SW 1271 (cell line): ENCODE data around the gene KDM2A.
"Not testable (repeated sequence)": the region's sequence is repeated elsewhere in the genome, so short reads cannot be mapped to it uniquely, and the experiment has no call there.

ENCODE experiments used
- DNase-seq, 2 experiments: peaks; one replicate each; lab custom pipeline; 2025; lab: John Stamatoyannopoulos, UW

Gene KDM2A

DNA sequence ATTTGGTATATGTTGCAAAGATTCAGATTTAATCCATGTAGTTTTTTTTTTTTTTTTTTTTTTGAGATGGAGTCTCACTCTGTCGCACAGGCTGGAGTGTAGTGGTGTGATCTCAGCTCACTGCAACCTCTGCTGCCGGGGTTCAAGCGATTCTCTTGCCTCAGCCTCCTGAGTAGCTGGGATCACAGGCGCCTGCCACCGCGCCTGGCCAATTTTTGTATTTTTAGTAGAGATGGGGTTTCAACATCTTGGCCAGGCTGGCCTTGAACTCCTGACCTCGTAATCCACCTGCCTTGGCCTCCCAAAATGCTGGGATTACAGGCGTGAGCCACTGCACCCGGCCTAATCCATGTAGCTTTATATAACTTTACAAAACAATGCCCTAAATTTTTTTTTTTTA is 49.8 kb downstream of the KDM2A start:
- DNase-seq: not testable (repeated sequence)

DNA sequence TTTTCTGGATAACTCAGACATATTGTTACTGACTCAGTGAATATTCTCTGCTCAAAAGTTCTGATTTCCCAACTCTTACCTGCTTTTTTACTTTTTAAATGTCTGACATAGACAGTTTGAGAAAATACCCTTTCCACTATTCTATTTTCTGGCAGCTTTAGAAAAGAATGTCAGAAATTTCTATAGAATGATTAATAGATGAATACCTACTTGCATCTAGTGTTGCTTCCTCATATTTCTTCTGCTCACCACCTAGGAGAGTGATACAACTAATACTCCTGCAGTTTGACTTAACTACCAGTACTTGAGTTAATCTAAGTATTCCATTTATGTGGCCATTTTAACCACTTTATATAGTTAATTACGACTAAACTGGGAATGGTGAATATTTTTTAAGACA is 55.2 kb downstream of the KDM2A start:
- no peak for DNase-seq

DNA sequence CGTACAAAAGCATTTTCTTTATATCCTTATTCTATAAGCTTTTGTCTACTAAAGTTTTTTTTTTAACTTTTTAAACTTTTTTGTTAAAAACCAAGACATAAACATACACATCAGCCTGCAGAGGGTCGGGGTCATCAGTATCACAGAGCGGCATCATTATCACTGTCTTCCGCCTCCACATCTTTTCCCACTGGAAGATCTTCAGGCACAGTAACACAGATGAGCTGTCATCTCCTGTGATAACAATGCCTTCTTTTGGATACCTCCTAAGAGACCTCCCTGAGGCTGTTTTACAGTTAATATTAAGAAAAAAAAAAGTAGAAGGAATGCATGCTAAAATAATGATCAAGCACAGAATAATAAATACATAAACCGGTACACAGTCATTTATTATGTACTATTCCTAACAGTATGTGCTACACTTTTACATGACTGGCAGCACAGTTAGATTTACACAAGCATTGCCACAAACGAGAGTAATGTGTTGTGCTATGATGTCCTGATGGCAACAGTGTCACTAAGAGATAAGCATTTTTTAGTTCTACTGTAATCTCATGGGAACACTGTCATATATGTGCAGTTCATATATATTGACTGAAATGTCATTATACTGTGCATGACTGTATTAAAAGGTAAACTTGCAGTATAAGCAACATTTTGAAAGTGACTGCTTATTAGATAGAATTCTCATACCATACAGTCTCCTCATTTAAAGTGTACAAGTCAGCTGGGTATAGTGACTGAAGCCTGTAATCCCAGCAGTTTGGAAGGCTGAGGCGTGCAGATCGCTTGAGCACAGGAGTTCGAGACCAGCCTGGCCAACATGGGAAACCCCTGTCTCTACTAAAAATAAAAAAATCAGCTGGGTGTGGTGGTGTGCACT is 58.6 kb downstream of the KDM2A start:
- DNase-seq: no peak

DNA sequence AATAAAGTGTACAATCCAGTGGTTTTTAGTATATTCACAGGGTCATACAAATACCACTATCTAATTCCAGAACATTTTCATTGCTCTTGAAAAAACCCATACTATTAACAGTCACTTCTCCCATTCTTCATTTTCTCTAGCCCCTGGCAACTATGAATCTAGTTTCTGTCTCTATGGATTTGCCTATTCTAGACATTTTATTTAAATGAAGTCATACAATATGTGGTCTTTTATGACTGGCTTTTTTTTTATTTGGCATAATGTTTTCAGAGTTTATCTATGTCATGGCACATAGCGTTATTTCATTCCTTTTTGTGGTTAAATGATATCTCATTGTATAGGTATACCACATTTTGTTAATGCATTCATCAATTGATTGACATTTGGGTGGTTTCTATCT is 59.4 kb downstream of the KDM2A start:
- DNase-seq: no peak

DNA sequence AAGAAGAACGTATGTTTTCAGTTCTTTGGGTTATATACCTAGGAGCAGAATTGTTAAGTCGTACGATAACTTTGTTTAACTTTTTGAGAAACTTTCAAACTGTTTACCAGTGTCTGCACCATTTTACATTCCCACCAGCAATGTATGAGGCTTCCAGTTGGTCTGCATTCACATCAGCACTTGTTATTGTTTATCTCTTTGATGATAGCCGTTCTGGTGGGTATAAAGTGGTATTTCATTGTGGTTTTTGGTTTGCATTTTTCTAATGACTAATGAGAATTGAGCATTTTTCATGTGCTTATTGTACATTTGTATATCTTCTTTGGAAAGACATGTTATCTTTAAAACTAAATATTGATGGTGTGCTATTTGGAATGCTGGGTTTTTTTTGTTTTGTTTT is 59.8 kb downstream of the KDM2A start:
- no peak for DNase-seq

DNA sequence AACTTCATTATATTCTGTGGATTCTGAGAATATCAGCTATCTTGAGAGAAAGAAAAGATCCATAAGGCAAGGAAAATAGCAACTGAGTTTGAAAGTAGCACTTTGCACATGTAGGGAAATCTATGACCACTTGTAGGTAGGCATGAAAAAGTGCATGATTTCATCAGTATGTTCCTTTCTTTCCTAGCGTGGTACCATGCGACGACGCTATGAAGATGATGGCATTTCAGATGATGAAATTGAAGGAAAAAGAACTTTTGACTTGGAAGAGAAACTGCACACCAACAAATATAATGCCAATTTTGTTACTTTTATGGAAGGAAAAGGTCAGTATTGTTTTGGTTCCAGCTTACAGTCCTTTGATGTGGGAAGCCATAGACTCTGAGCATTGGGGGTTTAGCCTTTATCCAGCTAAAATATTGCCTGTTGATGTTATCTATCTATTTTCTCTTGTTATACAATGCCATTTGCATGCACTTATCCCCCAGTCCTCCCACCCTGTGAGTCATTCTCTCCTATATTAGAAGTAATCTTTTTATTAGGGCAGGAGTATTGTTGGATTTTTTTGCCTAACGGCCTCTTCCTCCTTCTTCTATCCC is 60.9 kb downstream of the KDM2A start:
- no peak for DNase-seq

DNA sequence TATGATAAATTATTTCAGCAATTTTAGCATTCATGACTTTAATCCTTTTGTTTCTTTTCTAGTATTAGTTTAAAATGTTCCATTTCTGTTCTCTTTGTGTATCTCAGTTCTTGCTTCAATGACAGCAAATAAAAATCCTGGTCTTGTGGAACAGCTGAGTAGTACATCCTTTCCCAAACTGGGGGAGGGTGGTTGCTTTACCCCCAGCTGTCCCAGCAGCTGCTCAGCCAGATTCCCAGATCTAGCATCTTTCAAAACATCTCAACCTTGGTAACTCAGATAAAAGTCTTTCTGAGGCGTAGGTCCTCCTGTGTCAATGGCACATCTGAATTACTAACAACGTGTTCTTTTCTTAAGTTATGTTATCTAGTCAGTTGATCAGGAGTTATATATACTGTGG is 75.0 kb downstream of the KDM2A start:
- DNase-seq: no peak

DNA sequence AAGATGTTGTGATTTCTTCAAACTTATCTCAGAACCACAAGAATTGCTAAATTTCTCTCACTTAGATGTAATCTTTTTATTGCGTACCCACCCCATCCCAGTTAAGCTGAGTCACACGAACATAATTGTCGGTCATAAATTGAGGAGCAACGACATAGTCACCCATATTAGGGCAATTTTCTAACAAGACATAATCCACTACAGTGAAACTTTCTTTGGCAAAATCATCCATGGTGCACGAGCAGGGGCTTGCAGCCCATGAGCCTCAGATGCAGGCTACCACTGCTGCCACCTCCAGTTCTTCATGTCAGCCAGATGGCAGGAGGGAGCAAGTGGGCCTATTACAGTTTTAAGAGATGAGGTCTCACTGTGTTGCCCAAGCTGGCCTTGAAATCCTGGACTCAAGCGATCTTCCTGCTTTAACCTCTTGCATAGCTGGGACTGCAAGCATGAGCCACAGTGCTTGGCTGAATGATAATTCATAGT is 77.0 kb downstream of the KDM2A start:
- no peak for DNase-seq

DNA sequence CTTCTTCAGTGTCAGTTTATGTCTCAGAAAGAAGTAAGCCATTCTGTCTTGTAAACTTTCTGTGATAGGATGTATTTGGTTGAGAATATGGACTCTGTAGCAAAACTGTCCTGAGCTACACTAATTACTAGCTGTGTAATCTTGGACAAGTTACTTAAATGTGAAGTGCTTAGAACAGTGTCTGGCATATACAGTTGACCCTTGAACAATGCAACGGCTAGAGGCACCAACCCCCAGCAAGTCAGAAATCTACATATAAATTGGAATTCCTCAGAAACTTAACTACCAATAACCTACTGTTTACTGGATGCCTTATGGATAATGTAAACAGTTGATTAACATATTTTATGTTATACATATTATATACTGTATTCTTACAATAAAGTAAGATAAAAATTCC is 78.5 kb downstream of the KDM2A start:
- no peak for DNase-seq

DNA sequence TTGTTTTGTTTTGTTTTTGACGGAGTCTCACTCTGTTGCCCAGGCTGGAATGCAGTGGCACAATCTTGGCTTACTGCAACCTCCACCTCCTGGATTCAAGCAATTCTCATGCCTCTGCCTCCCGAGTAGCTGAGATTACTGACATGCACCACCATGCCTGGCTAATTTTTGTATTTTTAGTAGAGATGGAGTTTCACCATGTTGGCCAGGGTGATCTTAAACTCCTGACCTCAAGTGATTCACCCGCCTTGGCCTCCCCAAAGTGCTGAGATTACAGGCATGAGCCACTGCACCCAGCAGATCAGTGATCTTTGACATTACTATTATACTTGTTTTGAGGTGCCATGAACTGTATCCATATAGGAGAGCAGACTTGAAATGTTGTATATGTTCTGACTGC is 79.7 kb downstream of the KDM2A start:
- not testable (repeated sequence) for DNase-seq

DNA sequence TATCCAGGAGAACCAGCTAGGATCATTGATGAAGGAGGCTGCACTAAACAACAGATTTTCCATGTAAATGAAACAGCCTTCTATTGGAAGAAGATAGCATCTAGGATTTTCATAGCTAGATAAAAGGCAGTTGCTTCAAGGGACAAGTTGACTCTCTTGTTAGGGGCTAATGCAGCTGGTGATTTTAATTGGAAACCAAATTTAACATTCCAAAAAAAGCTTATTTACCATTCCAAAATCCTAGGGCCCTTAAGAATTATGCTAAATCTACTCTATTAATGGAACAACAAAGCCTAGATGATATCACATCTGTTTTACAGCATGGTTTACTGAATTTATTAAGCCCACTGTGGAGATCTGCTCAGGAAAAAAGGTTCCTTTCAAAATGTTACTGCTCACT is 80.7 kb downstream of the KDM2A start:
- no peak for DNase-seq

DNA sequence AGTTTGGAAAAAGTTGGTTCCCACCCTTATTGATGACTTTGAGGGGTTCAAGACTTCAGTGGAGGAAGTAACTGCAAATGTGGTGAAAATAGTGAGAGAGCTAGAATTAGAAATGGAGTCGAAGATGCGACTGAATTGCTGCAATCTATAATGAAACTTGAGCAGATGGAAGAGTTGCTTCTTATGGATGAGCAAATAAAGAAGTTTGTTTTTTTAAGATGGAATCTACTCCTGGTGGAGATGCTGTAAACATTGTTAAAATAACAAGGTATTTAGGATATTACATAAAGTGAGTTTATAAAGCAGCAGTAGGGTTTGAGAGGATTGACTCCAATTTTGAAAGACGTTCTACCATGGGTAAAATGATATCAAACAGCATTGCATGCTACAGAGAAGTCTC is 83.0 kb downstream of the KDM2A start:
- DNase-seq: no peak

DNA sequence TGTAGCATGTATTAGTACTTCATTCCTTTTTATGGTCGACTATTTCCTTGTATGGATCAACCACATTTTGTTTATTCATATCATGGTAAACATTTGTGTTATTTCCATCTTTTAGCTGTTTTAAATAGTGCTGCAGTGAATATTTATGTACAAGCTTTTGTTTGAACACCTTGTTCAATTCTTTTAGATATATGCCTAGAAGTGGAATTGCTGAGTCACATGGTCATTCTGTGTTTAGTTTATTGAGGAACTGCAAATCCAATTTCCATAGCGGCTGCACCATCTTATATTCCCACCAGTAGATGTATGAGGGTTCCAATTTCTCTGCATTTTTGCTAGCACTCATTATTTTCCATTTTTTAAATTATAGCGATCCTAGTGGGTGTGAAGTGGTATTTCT is 85.8 kb downstream of the KDM2A start:
- DNase-seq: no peak

DNA sequence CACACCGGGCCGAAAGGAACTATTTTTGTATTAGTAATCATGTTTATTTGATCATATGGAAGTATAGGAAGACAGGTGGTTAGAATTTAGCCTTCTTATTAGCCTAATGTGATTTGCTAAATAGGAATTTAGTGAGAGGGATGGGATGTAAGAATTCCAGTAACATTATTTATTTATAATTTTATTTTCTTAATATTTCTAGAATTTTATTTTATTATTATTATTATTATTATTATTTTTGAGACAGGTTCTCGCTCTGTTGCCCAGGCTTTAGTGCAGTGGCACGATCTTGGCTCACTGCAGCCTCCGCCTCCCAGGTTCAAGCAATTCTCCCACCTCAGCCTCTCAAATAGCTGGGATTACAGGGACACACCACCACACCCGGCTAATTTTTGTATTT is 90.2 kb downstream of the KDM2A start:
- not testable (repeated sequence) for DNase-seq

DNA sequence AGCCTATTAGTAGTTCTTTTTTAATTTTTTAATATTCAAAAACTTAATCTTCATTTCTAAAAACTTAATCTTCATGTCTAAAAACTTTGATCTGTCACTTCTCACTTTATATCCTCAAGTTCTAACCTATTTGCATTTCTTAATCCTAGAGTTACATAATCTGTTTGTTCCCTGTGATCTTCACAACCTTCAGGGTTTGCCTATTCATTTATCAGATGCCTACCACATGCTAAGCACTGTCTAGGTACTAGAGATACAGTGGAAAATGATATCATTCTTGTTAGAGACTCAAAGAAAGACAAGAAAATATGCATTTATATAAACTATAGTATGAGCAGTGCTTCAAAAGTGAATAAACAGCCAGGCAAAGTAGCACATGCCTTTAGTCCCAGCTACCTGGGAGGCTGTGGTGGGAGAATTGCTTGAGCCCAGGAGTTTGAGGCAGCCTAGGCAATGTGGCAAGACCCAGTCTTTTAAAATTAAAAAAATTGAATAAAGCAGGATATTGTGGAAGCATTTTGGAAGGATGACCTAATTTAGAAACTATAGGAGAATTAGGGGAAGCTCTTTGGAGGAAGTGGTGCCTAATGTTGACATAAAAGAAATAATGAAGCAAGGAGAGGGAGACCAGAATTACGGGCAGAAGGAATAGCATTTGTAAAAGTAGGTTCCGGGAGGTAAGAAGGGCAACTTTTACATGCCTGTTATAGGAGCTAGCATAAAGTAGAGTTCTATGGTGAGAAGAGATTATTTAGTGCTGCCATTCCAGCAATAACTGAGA is 92.8 kb downstream of the KDM2A start:
- DNase-seq: no peak

DNA sequence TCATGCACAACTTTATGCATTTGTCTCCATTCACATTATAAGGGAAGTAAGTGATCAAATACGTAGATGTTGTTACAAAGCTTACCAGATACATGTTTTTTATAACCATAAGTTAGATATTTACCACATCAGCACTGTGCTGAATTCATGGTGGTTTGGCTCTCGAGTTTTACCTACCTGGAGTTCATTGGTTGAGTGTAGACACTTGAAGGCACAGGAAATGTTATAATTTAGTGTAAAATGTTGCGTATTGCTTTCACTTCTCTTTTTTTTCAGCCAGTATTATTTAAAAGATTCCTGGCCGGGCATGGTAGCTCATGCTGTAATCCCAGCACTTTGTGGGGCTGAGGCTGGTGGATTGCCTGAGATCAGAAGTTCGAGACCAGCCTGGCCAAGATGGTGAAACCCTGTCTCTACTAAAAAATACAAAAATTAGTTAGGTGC is 94.1 kb downstream of the KDM2A start:
- DNase-seq: no peak

DNA sequence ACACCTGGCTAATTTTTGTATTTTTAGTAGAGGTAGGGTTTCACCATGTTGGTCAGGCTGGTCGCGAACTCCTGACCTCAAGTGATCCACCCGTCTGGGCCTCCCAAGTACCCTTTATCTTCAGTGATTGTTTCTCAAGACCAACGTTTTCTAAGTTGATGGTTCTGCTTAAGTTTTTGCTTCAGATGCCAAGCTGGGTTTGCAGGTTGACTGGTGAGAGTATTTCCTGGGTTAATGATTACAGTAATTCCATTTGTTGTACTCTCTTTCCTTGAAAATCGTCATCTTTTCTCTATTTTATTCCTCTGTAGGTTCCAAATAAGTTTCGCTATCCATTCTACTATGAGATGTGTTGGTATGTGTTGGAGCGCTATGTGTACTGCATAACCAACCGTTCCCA is 108.7 kb downstream of the KDM2A start:
- no peak for DNase-seq

DNA sequence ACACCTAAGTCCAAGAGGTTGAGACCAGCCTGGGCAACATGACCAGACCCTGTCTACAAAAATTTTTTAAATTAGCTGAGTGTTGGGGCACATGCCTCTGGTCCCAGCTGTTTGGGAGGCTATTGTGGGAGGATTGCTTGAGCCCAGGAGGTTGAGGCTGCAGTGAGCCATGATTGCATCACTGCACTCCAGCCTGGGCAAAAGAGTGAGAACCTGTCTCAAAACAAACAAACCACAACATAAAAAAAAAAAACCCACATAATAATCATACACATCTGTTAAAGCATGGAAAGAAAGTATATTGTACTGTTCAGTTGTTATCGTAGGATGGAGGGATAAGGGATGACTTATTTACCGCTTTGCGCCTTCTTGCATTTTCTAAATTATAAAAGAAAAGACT is 111.3 kb downstream of the KDM2A start:
- no peak for DNase-seq

DNA sequence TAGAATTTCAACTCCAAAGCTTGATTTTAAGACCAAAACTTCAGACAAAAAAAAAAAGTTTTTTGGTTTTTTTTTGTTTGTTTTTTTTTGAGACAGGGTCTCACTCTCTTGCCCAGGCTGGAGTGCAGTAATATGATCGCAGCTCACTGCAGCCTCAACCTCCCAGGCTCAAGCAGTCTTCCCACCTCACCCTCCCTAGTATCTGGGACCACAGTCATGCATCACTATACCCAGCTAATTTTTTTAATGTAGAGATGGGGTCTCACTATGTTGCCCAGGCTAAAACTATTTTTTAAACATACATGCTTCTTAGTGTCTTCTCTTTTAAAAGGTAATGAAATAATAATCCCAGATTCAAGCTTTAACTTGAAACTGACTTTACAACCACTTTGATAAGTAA is 111.8 kb downstream of the KDM2A start:
- DNase-seq: no peak

DNA sequence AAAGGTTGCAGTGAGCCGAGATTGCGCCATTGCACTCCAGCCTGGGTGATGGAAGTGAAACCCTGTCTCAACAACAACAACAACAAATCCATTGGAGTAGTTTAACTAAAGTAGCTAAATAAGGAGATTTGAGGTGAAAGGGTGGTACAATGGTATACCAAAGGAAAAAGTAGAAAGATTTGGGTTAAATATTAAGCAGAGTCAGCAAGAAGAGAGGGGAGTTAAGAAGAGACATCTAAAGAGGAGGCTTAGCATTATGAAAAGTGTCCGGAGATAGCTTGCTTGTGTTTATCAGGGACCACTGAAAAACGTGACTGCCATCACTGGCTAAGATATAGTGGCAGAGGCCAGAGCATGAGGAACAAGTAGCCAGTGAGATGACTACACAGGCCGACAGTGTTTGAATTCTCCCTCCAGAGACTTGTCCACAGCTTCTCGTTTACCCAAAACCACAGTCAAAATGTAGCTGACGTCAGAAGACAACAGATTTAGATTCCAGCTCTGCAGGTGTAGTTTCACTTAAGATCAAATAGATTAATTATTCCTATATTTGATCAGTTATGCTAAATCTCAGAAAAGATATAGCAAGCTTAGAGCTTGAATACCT is 114.6 kb downstream of the KDM2A start:
- no peak for DNase-seq

DNA sequence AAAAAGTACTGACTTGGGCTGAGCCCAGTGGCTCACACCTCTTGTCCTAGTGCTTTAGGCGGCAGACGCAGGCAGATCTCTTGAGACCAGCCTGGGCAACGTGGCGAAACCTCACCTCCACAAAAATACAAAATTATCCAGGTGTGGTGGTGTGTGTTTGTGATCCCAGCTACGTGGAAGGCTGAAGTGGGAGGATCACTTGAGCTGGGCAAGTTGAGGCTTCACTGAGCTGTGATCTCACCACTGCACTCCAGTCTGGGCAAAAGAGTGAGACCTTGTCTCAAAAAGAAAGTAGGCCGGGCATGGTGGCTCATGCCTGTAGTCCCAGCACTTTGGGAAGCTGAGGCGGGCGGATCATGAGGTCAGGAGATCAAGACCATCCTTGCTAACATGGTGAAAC is 115.5 kb downstream of the KDM2A start:
- not testable (repeated sequence) for DNase-seq

DNA sequence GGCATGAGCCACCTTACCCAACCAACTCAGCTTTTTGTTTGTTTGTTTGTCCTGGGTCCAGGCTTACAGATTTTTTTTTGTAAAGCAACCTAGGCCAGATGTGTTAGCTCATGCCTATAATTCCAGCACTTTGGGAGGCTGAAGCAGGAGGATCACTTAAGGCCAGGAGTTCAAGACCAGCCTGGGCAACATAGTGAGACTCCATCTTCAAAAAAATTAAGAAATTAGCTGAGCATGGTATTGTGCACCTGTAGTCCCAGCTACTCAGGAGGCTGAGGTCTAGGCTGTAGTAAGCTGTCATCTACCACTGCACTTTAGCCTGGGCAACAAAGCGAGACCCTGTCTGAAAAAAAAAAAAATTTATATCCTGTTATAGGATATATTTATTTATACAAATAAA is 118.5 kb downstream of the KDM2A start:
- DNase-seq: no peak
